SHP77 treated with DMSO at 0.1 percent for 48 hours (cell line): Measurements from ENCODE around the gene MATN4.
"Not testable (repeated sequence)": the region's sequence is repeated elsewhere in the genome, so short reads cannot be mapped to it uniquely, and the experiment has no call there.

Experiments used
- DNase-seq: peaks from one replicate; lab custom pipeline; 2025; lab: John Stamatoyannopoulos, UW

MATN4 gene

GRCh38 chr20:45308117-45308778 lies at the start of gene MATN4:
Gene MATN4 (minus strand): TSS chr20:45308299. CDS start chr20:45305582, 2,717 bp downstream.
- no peak for DNase-seq

- no peak for DNase-seq
Observed at GRCh38 chr20:45355209-45356084, 47.3 kb upstream of the MATN4 start.

GRCh38 chr20:45354423-45355208 lies 46.5 kb upstream of the MATN4 start:
- no peak for DNase-seq

- DNase-seq, result no peak
Observed at GRCh38 chr20:45353746-45354145, 45.6 kb upstream of the MATN4 start.

GRCh38 chr20:45352729-45353128 lies 44.6 kb upstream of the MATN4 start:
- no peak for DNase-seq

- not testable (repeated sequence) for DNase-seq
Observed at GRCh38 chr20:45350795-45351194, 42.7 kb upstream of the MATN4 start.

- DNase-seq, result no peak
Observed at GRCh38 chr20:45350217-45350616, 42.1 kb upstream of the MATN4 start.

GRCh38 chr20:45347936-45348778 lies 40.1 kb upstream of the MATN4 start, which contains the start of gene SDC4:
Gene SDC4 (minus strand): TSS chr20:45348424. CDS start chr20:45348384, 40 bp downstream.
- DNase-seq, result no peak

- DNase-seq, result no peak
Observed at GRCh38 chr20:45347297-45347935, 39.3 kb upstream of the MATN4 start.

- no peak for DNase-seq
Observed at GRCh38 chr20:45346851-45347250, 38.8 kb upstream of the MATN4 start.

- no peak for DNase-seq
Observed at GRCh38 chr20:45346291-45346718, 38.2 kb upstream of the MATN4 start.

- no peak for DNase-seq
Observed at GRCh38 chr20:45345104-45345936, 37.2 kb upstream of the MATN4 start.

- no peak for DNase-seq
Observed at GRCh38 chr20:45344168-45344860, 36.2 kb upstream of the MATN4 start.

- DNase-seq, result no peak
Observed at GRCh38 chr20:45343532-45344167, 35.6 kb upstream of the MATN4 start.

- DNase-seq, result no peak
Observed at GRCh38 chr20:45342855-45343531, 34.9 kb upstream of the MATN4 start.

GRCh38 chr20:45341939-45342854 lies 34.1 kb upstream of the MATN4 start:
- DNase-seq, result peak; percentile 4

- DNase-seq, result no peak
Observed at GRCh38 chr20:45341579-45341938, 33.5 kb upstream of the MATN4 start.
